ENCODE results near the gene TPCN2. TPM values are rescaled to one million over a fixed set of nuclear protein-coding genes. Genes with fewer than 3 reads are reported as not detected.
A peak's percentile ranks its signal among the peaks of the same experiment; 100 is the strongest.

Gene TPCN2
- total RNA-seq, 4 donors from 2014 or later = 18.7 to 34.5 (median 24.7) TPM

GRCh38 chr11:69162505-69162904 is 113.8 kb downstream of the TPCN2 start:
- TF ChIP-seq EP300 (IDR thresholded peaks at IDR 0.05) (no peak), CTCF (IDR thresholded peaks at IDR 0.05) (no peak), POLR2A (IDR thresholded peaks at IDR 0.05; ENCODE audit: low read depth) (no peak), POLR2AphosphoS5 (IDR thresholded peaks at IDR 0.05) (no peak)
- no peak overlapping the region for H3K27ac ChIP-seq (replicated peaks in 1 of 4)
- intact Hi-C loops (cut with DNase I) = no loop called here
- peaks cover 27 to 34% (median 32%) of the 10 kb centered on the region in 4 donors for H3K4me1 ChIP-seq
- H3K9me3 ChIP-seq = peaks cover 0 to 16% (median 2%) of the 10 kb centered on the region in 4 donors
- no peak for DNase-seq (ENCODE audit: extremely low spot score)
- no peak overlapping the region for H3K4me3 ChIP-seq
- H3K36me3 ChIP-seq = no peaks in the 10 kb centered on the region
- no peaks in the 10 kb centered on the region for H3K27me3 ChIP-seq

DNA sequence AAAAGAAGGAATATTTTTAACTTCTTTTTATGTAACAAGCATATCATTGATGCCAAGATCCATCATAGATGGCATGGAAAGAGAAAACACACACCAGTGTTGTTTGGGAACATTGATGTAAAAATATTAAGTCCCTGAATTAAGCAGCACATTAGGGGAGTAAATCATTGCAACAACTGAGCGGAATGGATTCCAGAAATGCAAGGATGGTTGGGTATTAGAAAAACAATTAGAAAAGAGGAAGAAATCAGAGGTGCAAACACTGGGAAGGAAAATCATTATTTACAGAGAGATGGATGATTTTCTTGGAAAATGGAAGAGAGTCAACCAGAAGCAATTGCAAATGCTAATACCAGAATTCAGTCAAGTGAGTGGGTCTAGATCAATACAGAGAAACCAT is 115.1 kb downstream of the TPCN2 start:
- H3K9me3 ChIP-seq = peaks cover 0 to 16% (median 2%) of the 10 kb centered on the region in 4 donors
- TF ChIP-seq POLR2AphosphoS5 (IDR thresholded peaks at IDR 0.05) (no peak), CTCF (IDR thresholded peaks at IDR 0.05) (no peak), POLR2A (IDR thresholded peaks at IDR 0.05; ENCODE audit: low read depth) (no peak), EP300 (IDR thresholded peaks at IDR 0.05) (no peak)
- peaks cover 24 to 40% (median 29%) of the 10 kb centered on the region in 4 donors for H3K4me1 ChIP-seq
- 94% methylated on average over 1 of the region's 1 CpG for WGBS
- H3K27ac ChIP-seq (replicated peaks in 1 of 4) = no peak overlapping the region
- no peak for DNase-seq (ENCODE audit: extremely low spot score)
- no peaks in the 10 kb centered on the region for H3K36me3 ChIP-seq
- no peak overlapping the region for H3K4me3 ChIP-seq
- intact Hi-C loops (cut with DNase I) = no loop called here
- H3K27me3 ChIP-seq = no peaks in the 10 kb centered on the region

GRCh38 chr11:69164824-69165223 is 116.1 kb downstream of the TPCN2 start:
- Histone ChIP-seq H3K4me1 (peaks cover 24 to 40% (median 29%) of the 10 kb centered on the region in 4 donors), H3K9me3 (peaks cover 0 to 16% (median 2%) of the 10 kb centered on the region in 4 donors), H3K27ac (replicated peaks in 1 of 4) (no peak overlapping the region), H3K27me3 (no peaks in the 10 kb centered on the region), H3K4me3 (no peak overlapping the region), H3K36me3 (no peaks in the 10 kb centered on the region)
- intact Hi-C loops (cut with DNase I) = no loop called here
- no peak for TF ChIP-seq CTCF (IDR thresholded peaks at IDR 0.05)
- TF ChIP-seq POLR2A (IDR thresholded peaks at IDR 0.05; ENCODE audit: low read depth) = no peak
- no peak for TF ChIP-seq POLR2AphosphoS5 (IDR thresholded peaks at IDR 0.05)
- TF ChIP-seq EP300 (IDR thresholded peaks at IDR 0.05) = no peak
- WGBS = 79% methylated on average over 9 of the region's 10 CpGs
- DNase-seq (ENCODE audit: extremely low spot score) = no peak

GRCh38 chr11:69165775-69166174 is 117.0 kb downstream of the TPCN2 start:
- H3K4me1 ChIP-seq = peaks cover 19 to 34% (median 26%) of the 10 kb centered on the region in 4 donors
- intact Hi-C loops (cut with DNase I) = no loop called here
- H3K27ac ChIP-seq (replicated peaks in 1 of 4) = peak overlapping the region in 3 of 4 donors; percentile 18 to 68 (median 49)
- DNase-seq (ENCODE audit: extremely low spot score) = no peak
- TF ChIP-seq POLR2A (IDR thresholded peaks at IDR 0.05; ENCODE audit: low read depth) = no peak
- no peak for TF ChIP-seq CTCF (IDR thresholded peaks at IDR 0.05)
- TF ChIP-seq EP300 (IDR thresholded peaks at IDR 0.05) = no peak
- no peak for TF ChIP-seq POLR2AphosphoS5 (IDR thresholded peaks at IDR 0.05)
- no peaks in the 10 kb centered on the region for H3K36me3 ChIP-seq
- peaks cover 0 to 16% (median 2%) of the 10 kb centered on the region in 4 donors for H3K9me3 ChIP-seq
- 93% methylated on average over 2 of the region's 2 CpGs for WGBS
- H3K4me3 ChIP-seq = no peak overlapping the region
- no peaks in the 10 kb centered on the region for H3K27me3 ChIP-seq

Data from esophagus muscularis mucosa (tissue), 4 donors.